Neutrophil (primary cell): ENCODE data around the gene DSC2.
"Not testable (repeated sequence)": the region's sequence is repeated elsewhere in the genome, so short reads cannot be mapped to it uniquely, and the experiment has no call there.

Experiments used
- H3K27ac ChIP-seq: fragments of 200-600 bp; sonication (generic); 2 replicates; pipeline ENCODE4 v1.5.1; 2016; ENCODE audit warnings: mild to moderate bottlenecking, moderate library complexity
- H3K27me3 ChIP-seq: fragments of 200-600 bp; sonication (generic); 2 replicates; pipeline ENCODE4 v1.6.0; 2016; ENCODE audit warnings: mild to moderate bottlenecking
- H3K36me3 ChIP-seq: fragments of 200-600 bp; sonication (generic); 2 replicates; pipeline ENCODE4 v1.5.1; 2017
- H3K4me1 ChIP-seq, 2 experiments: fragments of 200-600 bp in 1 of 2; sonication (generic) in 1 of 2; 1 replicate in 1 of 2; 2 replicates in 1 of 2; pipeline versions ENCODE4 v1.5.1 to v1.6.1; 2013 to 2016; ENCODE audit warnings: low read depth in 1 of 2, low read length in 1 of 2, mild to moderate bottlenecking in 1 of 2, moderate library complexity in 1 of 2; ENCODE audit not compliant: control insufficient read depth in 1 of 2, insufficient read depth in 1 of 2
- H3K4me3 ChIP-seq, 2 experiments: fragments of 200-600 bp in 1 of 2; sonication (generic) in 1 of 2; 1 replicate in 1 of 2; 2 replicates in 1 of 2; pipeline ENCODE4 v1.5.1; 2013 to 2016; ENCODE audit warnings: low read depth in 1 of 2, low read length in 1 of 2, mild to moderate bottlenecking in 1 of 2, moderate library complexity in 1 of 2
- H3K9me3 ChIP-seq: fragments of 200-600 bp; sonication (generic); 2 replicates; pipeline ENCODE4 v1.5.1; 2016
- TF ChIP-seq, protein P1 (sequence below): fragments of 200-600 bp; sonication (generic); IDR thresholded peaks from 2 replicates; pipeline ENCODE4 v1.5.1; 2016; ENCODE audit warnings: antibody characterized with exemption

Gene DSC2

GRCh38 chr18:31039426-31039825, 62.8 kb downstream of the DSC2 start:
- TF ChIP-seq, protein P1, sequence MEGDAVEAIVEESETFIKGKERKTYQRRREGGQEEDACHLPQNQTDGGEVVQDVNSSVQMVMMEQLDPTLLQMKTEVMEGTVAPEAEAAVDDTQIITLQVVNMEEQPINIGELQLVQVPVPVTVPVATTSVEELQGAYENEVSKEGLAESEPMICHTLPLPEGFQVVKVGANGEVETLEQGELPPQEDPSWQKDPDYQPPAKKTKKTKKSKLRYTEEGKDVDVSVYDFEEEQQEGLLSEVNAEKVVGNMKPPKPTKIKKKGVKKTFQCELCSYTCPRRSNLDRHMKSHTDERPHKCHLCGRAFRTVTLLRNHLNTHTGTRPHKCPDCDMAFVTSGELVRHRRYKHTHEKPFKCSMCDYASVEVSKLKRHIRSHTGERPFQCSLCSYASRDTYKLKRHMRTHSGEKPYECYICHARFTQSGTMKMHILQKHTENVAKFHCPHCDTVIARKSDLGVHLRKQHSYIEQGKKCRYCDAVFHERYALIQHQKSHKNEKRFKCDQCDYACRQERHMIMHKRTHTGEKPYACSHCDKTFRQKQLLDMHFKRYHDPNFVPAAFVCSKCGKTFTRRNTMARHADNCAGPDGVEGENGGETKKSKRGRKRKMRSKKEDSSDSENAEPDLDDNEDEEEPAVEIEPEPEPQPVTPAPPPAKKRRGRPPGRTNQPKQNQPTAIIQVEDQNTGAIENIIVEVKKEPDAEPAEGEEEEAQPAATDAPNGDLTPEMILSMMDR: no peak
- Histone ChIP-seq H3K4me1 (peaks cover 0 to 11% of the 10 kb centered on the region in 2 experiments), H3K27ac (no peak overlapping the region), H3K27me3 (peaks cover 86% of the 10 kb centered on the region), H3K9me3 (no peaks in the 10 kb centered on the region), H3K36me3 (no peaks in the 10 kb centered on the region), H3K4me3 (no peak overlapping the region)

DNA sequence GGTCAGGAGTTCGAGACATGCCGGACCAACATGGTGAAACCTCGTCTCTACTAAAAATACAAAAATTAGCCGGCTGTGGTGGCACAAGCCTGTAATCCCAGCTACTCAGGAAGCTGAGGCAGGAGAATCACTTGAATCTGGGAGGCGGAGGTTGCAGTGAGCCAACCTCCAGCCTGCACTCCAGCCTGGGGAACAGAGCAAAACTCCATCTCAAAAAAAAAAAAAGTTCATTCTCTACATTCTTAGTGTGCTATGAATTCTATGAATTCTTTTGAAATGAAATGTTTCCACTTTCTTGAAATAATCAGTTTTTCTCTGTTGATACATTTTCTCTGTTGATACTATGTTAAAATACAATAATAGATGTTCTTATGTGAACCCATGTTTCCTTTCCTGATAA, 64.5 kb downstream of the DSC2 start:
- H3K36me3 ChIP-seq, H3K27ac ChIP-seq, H3K4me3 ChIP-seq, H3K4me1 ChIP-seq, H3K9me3 ChIP-seq: not testable (repeated sequence)
- H3K27me3 ChIP-seq: peaks cover 70% of the 10 kb centered on the region

DNA sequence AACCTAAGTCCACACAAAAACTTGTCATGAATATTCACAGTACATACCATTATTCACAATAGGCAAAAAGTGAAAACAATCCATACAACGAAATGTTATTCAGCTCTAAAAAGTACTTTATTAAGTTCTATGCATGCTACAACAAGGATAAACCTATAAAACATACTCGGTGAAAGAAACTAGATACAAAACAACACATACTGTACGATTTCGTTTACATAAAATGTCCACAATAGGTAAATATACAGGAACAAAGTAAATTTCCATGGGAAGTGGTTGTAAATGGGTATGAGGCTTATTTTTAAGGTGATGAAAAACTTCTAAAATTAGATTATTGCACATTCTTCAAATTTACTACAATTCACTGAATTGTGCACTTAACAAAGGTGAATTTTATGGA, 67.7 kb downstream of the DSC2 start:
- no peaks in the 10 kb centered on the region for H3K9me3 ChIP-seq
- H3K4me1 ChIP-seq: no peaks in the 10 kb centered on the region
- H3K4me3 ChIP-seq: no peak overlapping the region
- no peaks in the 10 kb centered on the region for H3K36me3 ChIP-seq
- peaks cover 39% of the 10 kb centered on the region for H3K27me3 ChIP-seq
- no peak overlapping the region for H3K27ac ChIP-seq
- TF ChIP-seq, protein P1: no peak

DNA sequence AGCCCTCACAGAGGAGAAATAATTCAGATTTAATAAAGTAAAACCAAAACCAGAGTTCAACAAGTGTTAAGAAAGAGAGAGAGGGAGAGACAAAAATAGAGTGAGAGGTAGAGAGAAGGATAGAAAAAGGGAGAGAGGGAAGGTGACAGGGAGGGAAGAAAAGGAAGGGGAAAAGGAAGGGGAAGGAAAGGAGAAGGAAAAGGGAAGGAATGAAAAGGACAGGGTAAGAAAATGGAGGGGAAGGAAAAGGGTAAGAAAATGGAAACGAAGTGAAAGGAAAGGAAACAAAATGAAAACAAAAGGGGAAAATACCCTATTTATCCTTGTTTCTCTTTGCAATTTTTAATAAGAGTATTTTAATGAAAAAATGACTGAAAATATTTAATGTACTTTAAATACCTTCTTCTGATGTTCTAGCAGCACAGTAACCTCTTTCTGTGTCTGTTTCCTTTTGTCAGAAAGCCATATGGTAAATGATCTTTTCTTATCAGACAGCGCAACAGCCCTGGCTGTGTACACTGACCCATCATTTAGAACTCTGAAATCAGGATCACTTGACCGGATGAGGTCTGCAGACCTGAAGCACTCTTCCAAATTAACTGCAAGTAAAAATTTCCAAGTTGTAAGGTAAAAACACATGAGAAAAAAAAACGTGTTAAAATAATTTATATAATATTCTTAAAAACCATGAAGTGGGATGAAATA, 71.5 kb downstream of the DSC2 start:
- Histone ChIP-seq H3K27me3 (peaks cover 8% of the 10 kb centered on the region), H3K4me1 (no peaks in the 10 kb centered on the region), H3K36me3 (no peaks in the 10 kb centered on the region), H3K27ac (no peak overlapping the region), H3K4me3 (no peak overlapping the region), H3K9me3 (no peaks in the 10 kb centered on the region)
- TF ChIP-seq, protein P1: no peak

- H3K4me3 ChIP-seq: no peak overlapping the region
- H3K27ac ChIP-seq: no peak overlapping the region
- TF ChIP-seq, protein P1: no peak
- H3K9me3 ChIP-seq: no peaks in the 10 kb centered on the region
- H3K27me3 ChIP-seq: peaks cover 3% of the 10 kb centered on the region
- no peaks in the 10 kb centered on the region for H3K36me3 ChIP-seq
- no peaks in the 10 kb centered on the region for H3K4me1 ChIP-seq
These were observed 86.3 kb downstream of the DSC2 start for GRCh38 chr18:31015715-31016434.

GRCh38 chr18:31011455-31011854, 90.8 kb downstream of the DSC2 start:
- not testable (repeated sequence) for H3K4me3 ChIP-seq, H3K36me3 ChIP-seq, H3K27ac ChIP-seq

More at GRCh38 chr18:31011455-31011854, 90.8 kb downstream of the DSC2 start:
- H3K9me3 ChIP-seq, H3K4me1 ChIP-seq, H3K27me3 ChIP-seq: not testable (repeated sequence)
